HAP-1 (cell line): ENCODE measurements around the gene WDR73.

Experiments
- DNase-seq, 2 experiments: peaks; one replicate each; pipeline ENCODE4 v3.0.0-alpha.2; 2016 to 2020; ENCODE audit warnings: low spot score in 2 of 2
- H3K27me3 ChIP-seq: fragments of 250-450 bp; sonication (Bioruptor Pico); 2 replicates; pipeline ENCODE4 v1.5.1; 2020; ENCODE audit warnings: low read depth, mild to moderate bottlenecking, moderate library complexity
- H3K36me3 ChIP-seq: fragments of 250-450 bp; sonication (Bioruptor Pico); replicated peaks from 2 replicates; pipeline ENCODE4 v1.5.1; 2020; ENCODE audit warnings: mild to moderate bottlenecking
- H3K4me1 ChIP-seq: fragments of 250-450 bp; sonication (Bioruptor Pico); 2 replicates; pipeline ENCODE4 v1.5.1; 2020; ENCODE audit warnings: mild to moderate bottlenecking
- H3K4me3 ChIP-seq: fragments of 250-450 bp; sonication (Bioruptor Pico); 2 replicates; pipeline ENCODE4 v1.5.1; 2020; ENCODE audit warnings: mild to moderate bottlenecking, moderate library complexity
- H3K9me3 ChIP-seq: fragments of 250-450 bp; sonication (Bioruptor Pico); 2 replicates; pipeline ENCODE4 v1.5.1; 2020; ENCODE audit warnings: mild to moderate bottlenecking, moderate library complexity
- in situ Hi-C: fragments of 300-500 bp; cut with MboI; formaldehyde crosslinking; loops from 3 replicates; pipeline ENCODE4 v1.14.3; 2020; ENCODE audit warnings: low sequenced_read_pairs, inconsistent platforms, mixed read lengths

The WDR73 gene

GRCh38 chr15:84600331-84600686 is 53.8 kb downstream of the WDR73 start:
- H3K36me3 ChIP-seq, result peaks cover 5% of the 10 kb centered on the region
- no peaks in the 10 kb centered on the region for H3K27me3 ChIP-seq
- peaks cover 8% of the 10 kb centered on the region for H3K4me1 ChIP-seq
- no peaks in the 10 kb centered on the region for H3K9me3 ChIP-seq
- peak; percentile 86 to 94 for DNase-seq
- H3K4me3 ChIP-seq, result peak overlapping the region; percentile 92
- in situ Hi-C loops, result loop anchor here (25.0 kb wide), 1 partner anchor 562 kb away; no protein-coding TSS in a partner anchor

- Histone ChIP-seq H3K4me3 (no peak overlapping the region; the same call in 1 of the 2 replicates), H3K4me1 (peaks cover 8% of the 10 kb centered on the region), H3K9me3 (no peaks in the 10 kb centered on the region), H3K36me3 (peaks cover 2% of the 10 kb centered on the region; the same call in 1 of the 2 replicates), H3K27me3 (no peaks in the 10 kb centered on the region)
- in situ Hi-C loops, result loop anchor here (10.0 to 25.0 kb wide), 2 partner anchors 445 to 562 kb away; no protein-coding TSS in a partner anchor
- no peak for DNase-seq
Observed at GRCh38 chr15:84599906-84600305, 54.2 kb downstream of the WDR73 start.

DNA sequence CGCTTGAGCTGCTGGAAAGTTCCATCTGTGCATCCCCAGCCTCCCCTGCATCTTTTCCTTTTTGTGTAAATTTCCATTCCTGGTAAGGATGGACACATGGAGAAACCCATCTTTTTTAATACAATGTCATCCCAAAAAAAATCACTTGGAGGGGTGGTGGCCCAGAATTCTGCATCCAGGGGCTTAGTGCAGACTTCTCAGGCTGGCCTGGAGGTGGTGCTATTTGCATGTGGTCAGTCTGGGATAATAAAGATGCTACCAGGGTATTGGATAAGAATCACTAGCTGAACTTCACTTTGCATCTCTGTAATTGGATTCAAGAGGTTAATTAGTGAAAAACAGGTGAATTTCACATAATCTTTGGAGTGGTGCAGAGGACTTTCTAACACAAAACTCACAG is 55.1 kb downstream of the WDR73 start:
- Histone ChIP-seq H3K4me3 (no peak overlapping the region), H3K9me3 (0 out of 2 replicates have a peak, but pooled peaks cover 2% of the 10 kb centered on the region), H3K36me3 (0 out of 2 replicates have a peak, but pooled peaks cover 2% of the 10 kb centered on the region), H3K27me3 (no peaks in the 10 kb centered on the region), H3K4me1 (peaks cover 8% of the 10 kb centered on the region)
- peak; percentile 79 to 80 for DNase-seq
- in situ Hi-C loops, result loop anchor here (10.0 kb wide), 1 partner anchor 446 kb away; no protein-coding TSS in a partner anchor

GRCh38 chr15:84598250-84598649 is 55.8 kb downstream of the WDR73 start:
- in situ Hi-C loops, result loop anchor here (10.0 kb wide), 1 partner anchor 447 kb away; no protein-coding TSS in a partner anchor
- Histone ChIP-seq H3K4me1 (peaks cover 8% of the 10 kb centered on the region), H3K4me3 (no peak overlapping the region), H3K27me3 (no peaks in the 10 kb centered on the region), H3K36me3 (0 out of 2 replicates have a peak, but pooled peaks cover 2% of the 10 kb centered on the region), H3K9me3 (0 out of 2 replicates have a peak, but pooled peaks cover 2% of the 10 kb centered on the region)
- no peak for DNase-seq

- DNase-seq, result no peak
- H3K36me3 ChIP-seq, result 0 out of 2 replicates have a peak, but pooled peaks cover 2% of the 10 kb centered on the region
- in situ Hi-C loops, result loop anchor here (10.0 kb wide), 1 partner anchor 448 kb away; no protein-coding TSS in a partner anchor
- H3K9me3 ChIP-seq, result 0 out of 2 replicates have a peak, but pooled peaks cover 2% of the 10 kb centered on the region
- no peak overlapping the region for H3K4me3 ChIP-seq
- no peaks in the 10 kb centered on the region for H3K27me3 ChIP-seq
- H3K4me1 ChIP-seq, result peaks cover 8% of the 10 kb centered on the region
Observed at GRCh38 chr15:84597296-84597695, 56.8 kb downstream of the WDR73 start.

DNA sequence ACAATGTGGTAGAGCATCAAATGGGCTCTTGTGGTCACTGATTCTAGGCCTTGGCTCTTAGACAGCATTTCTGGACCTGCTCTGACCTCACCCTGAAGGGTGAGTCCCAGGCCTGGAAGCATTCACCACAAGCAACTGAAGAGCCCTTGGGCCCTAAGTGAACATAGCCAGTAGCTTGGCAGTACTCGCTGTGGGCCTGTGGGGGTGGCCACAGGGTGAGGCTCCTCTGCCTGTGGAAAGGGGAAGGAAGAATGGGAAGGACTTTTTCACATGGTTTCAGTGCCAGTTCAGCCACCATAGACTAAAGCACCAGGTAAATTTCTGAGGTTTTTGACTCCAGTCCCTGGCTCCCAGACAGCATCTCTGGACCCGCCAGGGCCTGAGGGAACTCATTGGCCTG is 58.4 kb downstream of the WDR73 start:
- peaks cover 4% of the 10 kb centered on the region for H3K4me1 ChIP-seq
- no peak for DNase-seq
- no peak overlapping the region for H3K4me3 ChIP-seq
- no peaks in the 10 kb centered on the region for H3K36me3 ChIP-seq
- H3K27me3 ChIP-seq, result no peaks in the 10 kb centered on the region
- 0 out of 2 replicates have a peak, but pooled peaks cover 2% of the 10 kb centered on the region for H3K9me3 ChIP-seq
- in situ Hi-C loops, result loop anchor here (10.0 kb wide), 1 partner anchor 449 kb away; no protein-coding TSS in a partner anchor

DNA sequence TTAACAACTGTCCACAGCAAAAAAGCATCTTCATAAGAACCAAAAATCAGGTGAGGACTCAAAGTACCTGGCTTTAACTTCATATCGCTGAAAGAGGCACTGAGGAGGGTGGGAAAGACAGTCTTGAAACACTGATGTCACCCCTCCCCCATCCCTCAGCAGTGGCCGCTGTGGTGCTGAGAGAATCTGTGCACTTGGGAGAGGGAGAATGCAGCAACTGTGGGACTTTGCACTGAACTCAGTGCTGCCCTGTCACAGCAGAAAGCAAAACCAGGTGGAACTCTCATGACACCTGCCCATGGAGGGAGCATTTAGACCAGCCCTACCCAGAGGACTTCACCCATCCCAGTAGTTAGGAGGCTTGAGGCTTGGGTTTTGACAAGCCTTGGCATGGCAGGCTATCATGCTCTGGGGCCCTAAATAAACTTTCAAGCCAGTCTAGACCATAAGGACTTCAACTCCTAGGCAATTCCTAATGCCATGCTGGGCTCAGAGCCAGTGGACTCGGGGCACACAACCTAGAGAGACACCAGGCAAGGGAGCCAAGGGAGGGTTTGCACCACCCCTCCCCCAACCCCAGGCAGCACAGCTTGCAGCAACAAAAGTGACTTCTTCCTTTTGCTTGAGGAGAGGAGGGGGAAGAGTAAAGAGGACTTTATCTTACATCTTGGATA is 59.3 kb downstream of the WDR73 start:
- Histone ChIP-seq H3K27me3 (no peaks in the 10 kb centered on the region), H3K4me1 (no peaks in the 10 kb centered on the region), H3K4me3 (no peak overlapping the region), H3K36me3 (no peaks in the 10 kb centered on the region), H3K9me3 (0 out of 2 replicates have a peak, but pooled peaks cover 2% of the 10 kb centered on the region)
- no peak for DNase-seq
- in situ Hi-C loops, result loop anchor here (10.0 kb wide), 1 partner anchor 450 kb away; no protein-coding TSS in a partner anchor

GRCh38 chr15:84591815-84592214 is 62.3 kb downstream of the WDR73 start:
- Histone ChIP-seq H3K9me3 (0 out of 2 replicates have a peak, but pooled peaks cover 2% of the 10 kb centered on the region), H3K4me3 (no peak overlapping the region), H3K36me3 (no peaks in the 10 kb centered on the region), H3K4me1 (peaks cover 3% of the 10 kb centered on the region), H3K27me3 (no peaks in the 10 kb centered on the region)
- in situ Hi-C loops, result loop anchor here (10.0 kb wide), 1 partner anchor 453 kb away; no protein-coding TSS in a partner anchor
- no peak for DNase-seq

GRCh38 chr15:84590406-84590805 is 63.7 kb downstream of the WDR73 start:
- Histone ChIP-seq H3K9me3 (0 out of 2 replicates have a peak, but pooled peaks cover 2% of the 10 kb centered on the region), H3K4me3 (no peak overlapping the region), H3K4me1 (peaks cover 3% of the 10 kb centered on the region), H3K27me3 (no peaks in the 10 kb centered on the region), H3K36me3 (no peaks in the 10 kb centered on the region)
- in situ Hi-C loops, result loop anchor here (10.0 kb wide), 1 partner anchor 454 kb away; no protein-coding TSS in a partner anchor
- DNase-seq, result no peak
